T-helper 9 cell (primary cell): ENCODE measurements around the gene CYLD.

Source experiments
- DNase-seq: peaks from one replicate; pipeline ENCODE4 v3.0.0-alpha.2; 2020

Gene CYLD

GRCh38 chr16:50711862-50712559 is 29.9 kb upstream of the CYLD start:
- no peak for DNase-seq

- DNase-seq, result no peak
Measured at GRCh38 chr16:50712560-50712898, 29.4 kb upstream of the CYLD start.

GRCh38 chr16:50712956-50713355 is 28.9 kb upstream of the CYLD start:
- no peak for DNase-seq

GRCh38 chr16:50717091-50717490 is 24.8 kb upstream of the CYLD start:
- no peak for DNase-seq

GRCh38 chr16:50717494-50717893 is 24.4 kb upstream of the CYLD start:
- DNase-seq, result no peak

- no peak for DNase-seq
Measured at GRCh38 chr16:50718061-50718760, 23.7 kb upstream of the CYLD start.

GRCh38 chr16:50718761-50719400 is 23.0 kb upstream of the CYLD start:
- DNase-seq, result no peak

GRCh38 chr16:50719401-50720337 is 22.2 kb upstream of the CYLD start:
- DNase-seq, result no peak

- DNase-seq, result no peak
Measured at GRCh38 chr16:50721549-50722404, 20.1 kb upstream of the CYLD start.

GRCh38 chr16:50722405-50722737 is 19.5 kb upstream of the CYLD start:
- DNase-seq, result no peak

GRCh38 chr16:50722960-50723359 is 18.9 kb upstream of the CYLD start:
- no peak for DNase-seq

GRCh38 chr16:50724306-50724705 is 17.6 kb upstream of the CYLD start:
- DNase-seq, result no peak

- DNase-seq, result no peak
Measured at GRCh38 chr16:50731130-50731988, 10.5 kb upstream of the CYLD start.

GRCh38 chr16:50731989-50732832 is 9.7 kb upstream of the CYLD start:
- no peak for DNase-seq

- no peak for DNase-seq
Measured at GRCh38 chr16:50733468-50733867, 8.4 kb upstream of the CYLD start.

- DNase-seq, result no peak
Measured at GRCh38 chr16:50735629-50736122, 6.2 kb upstream of the CYLD start.

GRCh38 chr16:50736448-50736847 is 5.4 kb upstream of the CYLD start:
- no peak for DNase-seq

GRCh38 chr16:50737420-50737959 is 4.4 kb upstream of the CYLD start:
- no peak for DNase-seq

GRCh38 chr16:50739031-50739430 is 2.9 kb upstream of the CYLD start:
- DNase-seq, result no peak

GRCh38 chr16:50740736-50741135 is 1.1 kb upstream of the CYLD start:
- no peak for DNase-seq
